HL-60 (cell line): ENCODE results near the gene KRCC1.
A peak's percentile ranks its signal among the peaks of the same experiment; 100 is the strongest.

Source experiments
- DNase-seq, 2 experiments: peaks; one replicate each; pipeline ENCODE4 v3.0.0-alpha.2; 2010 to 2020; ENCODE audit warnings: low read depth in 1 of 2, low spot score in 1 of 2
- H3K27ac ChIP-seq: fragments of 250-450 bp; sonication (Bioruptor Pico); replicated peaks from 2 replicates; pipeline ENCODE4 v1.5.1; 2020; ENCODE audit warnings: mild to moderate bottlenecking, moderate library complexity
- H3K27me3 ChIP-seq: fragments of 250-450 bp; sonication (Bioruptor Pico); 2 replicates; pipeline ENCODE4 v1.5.1; 2021; ENCODE audit warnings: mild to moderate bottlenecking, moderate library complexity; ENCODE audit not compliant: insufficient read depth, poor library complexity, severe bottlenecking
- H3K4me3 ChIP-seq: replicated peaks from 2 replicates; pipeline ENCODE4 v1.5.1; 2011; ENCODE audit warnings: mild to moderate bottlenecking, control low read depth, low read length; ENCODE audit not compliant: insufficient read depth
- CTCF ChIP-seq: IDR thresholded peaks from one replicate; pipeline ENCODE4 v1.5.1; 2011; ENCODE audit warnings: low read length, control low read depth, inconsistent platforms; ENCODE audit not compliant: insufficient read depth
- GABPA ChIP-seq: IDR thresholded peaks from 2 replicates; pipeline ENCODE4 v1.6.1; 2012; ENCODE audit warnings: low read depth
- POLR2AphosphoS5 ChIP-seq: IDR thresholded peaks from 2 replicates; pipeline ENCODE4 v1.6.1; 2012; ENCODE audit warnings: low read depth
- SPI1 ChIP-seq: IDR thresholded peaks from 2 replicates; pipeline ENCODE4 v1.6.1; 2012; ENCODE audit warnings: low read depth, mild to moderate bottlenecking, borderline replicate concordance
- TF ChIP-seq, protein P1 (sequence below): IDR thresholded peaks from 2 replicates; pipeline ENCODE4 v1.6.1; 2012; ENCODE audit warnings: low read depth; ENCODE audit not compliant: insufficient replicate concordance

Gene KRCC1

GRCh38 chr2:88061295-88061694 lies 5.7 kb upstream of the KRCC1 start:
- H3K27ac ChIP-seq, result no peak overlapping the region
- H3K4me3 ChIP-seq, result no peak overlapping the region
- no peak for TF ChIP-seq POLR2AphosphoS5
- no peak for DNase-seq
- H3K27me3 ChIP-seq, result no peaks in the 10 kb centered on the region

DNA sequence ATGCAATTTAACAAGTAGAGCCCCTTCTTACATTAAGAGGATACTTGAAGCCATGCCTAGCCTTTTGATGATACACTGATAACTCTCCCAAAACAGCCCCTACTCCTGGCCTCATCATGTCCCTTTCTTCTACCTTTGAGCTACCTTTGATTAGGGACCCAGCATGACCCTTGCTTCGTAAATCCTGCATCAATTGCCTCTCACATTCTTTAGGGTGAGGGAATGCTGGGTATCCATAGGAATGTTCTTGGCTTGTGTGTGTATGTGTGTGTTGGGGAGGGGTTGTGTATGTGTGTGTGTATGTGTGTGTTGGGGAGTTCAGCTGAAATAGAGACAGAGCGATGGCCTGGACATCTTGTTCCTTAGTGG lies 5.3 kb upstream of the KRCC1 start:
- Histone ChIP-seq H3K4me3 (no peak overlapping the region), H3K27ac (no peak overlapping the region), H3K27me3 (no peaks in the 10 kb centered on the region)
- no peak for TF ChIP-seq GABPA
- TF ChIP-seq CTCF, result no peak
- TF ChIP-seq SPI1, result no peak
- no peak for TF ChIP-seq POLR2AphosphoS5
- TF ChIP-seq, protein P1, sequence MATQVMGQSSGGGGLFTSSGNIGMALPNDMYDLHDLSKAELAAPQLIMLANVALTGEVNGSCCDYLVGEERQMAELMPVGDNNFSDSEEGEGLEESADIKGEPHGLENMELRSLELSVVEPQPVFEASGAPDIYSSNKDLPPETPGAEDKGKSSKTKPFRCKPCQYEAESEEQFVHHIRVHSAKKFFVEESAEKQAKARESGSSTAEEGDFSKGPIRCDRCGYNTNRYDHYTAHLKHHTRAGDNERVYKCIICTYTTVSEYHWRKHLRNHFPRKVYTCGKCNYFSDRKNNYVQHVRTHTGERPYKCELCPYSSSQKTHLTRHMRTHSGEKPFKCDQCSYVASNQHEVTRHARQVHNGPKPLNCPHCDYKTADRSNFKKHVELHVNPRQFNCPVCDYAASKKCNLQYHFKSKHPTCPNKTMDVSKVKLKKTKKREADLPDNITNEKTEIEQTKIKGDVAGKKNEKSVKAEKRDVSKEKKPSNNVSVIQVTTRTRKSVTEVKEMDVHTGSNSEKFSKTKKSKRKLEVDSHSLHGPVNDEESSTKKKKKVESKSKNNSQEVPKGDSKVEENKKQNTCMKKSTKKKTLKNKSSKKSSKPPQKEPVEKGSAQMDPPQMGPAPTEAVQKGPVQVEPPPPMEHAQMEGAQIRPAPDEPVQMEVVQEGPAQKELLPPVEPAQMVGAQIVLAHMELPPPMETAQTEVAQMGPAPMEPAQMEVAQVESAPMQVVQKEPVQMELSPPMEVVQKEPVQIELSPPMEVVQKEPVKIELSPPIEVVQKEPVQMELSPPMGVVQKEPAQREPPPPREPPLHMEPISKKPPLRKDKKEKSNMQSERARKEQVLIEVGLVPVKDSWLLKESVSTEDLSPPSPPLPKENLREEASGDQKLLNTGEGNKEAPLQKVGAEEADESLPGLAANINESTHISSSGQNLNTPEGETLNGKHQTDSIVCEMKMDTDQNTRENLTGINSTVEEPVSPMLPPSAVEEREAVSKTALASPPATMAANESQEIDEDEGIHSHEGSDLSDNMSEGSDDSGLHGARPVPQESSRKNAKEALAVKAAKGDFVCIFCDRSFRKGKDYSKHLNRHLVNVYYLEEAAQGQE, result no peak
- no peak for DNase-seq

- H3K27me3 ChIP-seq, result no peaks in the 10 kb centered on the region
- TF ChIP-seq GABPA (no peak), CTCF (peak; percentile 75)
- TF ChIP-seq, protein P1, result no peak
- H3K27ac ChIP-seq, result no peak overlapping the region
- DNase-seq, result peak; percentile 30 to 49
- H3K4me3 ChIP-seq, result no peak overlapping the region
Observed at GRCh38 chr2:88059979-88060906, 4.7 kb upstream of the KRCC1 start.

DNA sequence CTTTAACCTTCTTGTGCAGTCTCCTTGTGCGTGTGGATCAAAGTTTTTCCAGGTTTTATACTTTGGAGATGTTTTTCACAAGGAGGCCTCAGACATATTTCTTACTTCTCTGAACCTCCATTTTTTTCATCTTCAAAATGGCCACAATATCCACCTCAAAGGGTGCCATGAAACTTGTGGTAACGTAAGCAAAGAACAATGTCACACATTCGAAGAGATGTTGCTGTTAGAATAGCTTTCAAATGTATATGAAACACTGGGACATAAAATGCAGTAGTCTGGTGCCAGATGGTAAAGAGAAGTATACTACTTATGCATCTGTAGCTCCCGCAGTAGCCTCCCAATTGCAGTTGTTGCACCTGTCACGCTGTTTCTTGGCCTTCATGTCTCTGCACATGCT lies 2.6 kb upstream of the KRCC1 start:
- Histone ChIP-seq H3K4me3 (no peak overlapping the region), H3K27ac (no peak overlapping the region), H3K27me3 (no peaks in the 10 kb centered on the region)
- TF ChIP-seq SPI1 (no peak), POLR2AphosphoS5 (no peak), CTCF (no peak), GABPA (no peak)
- TF ChIP-seq, protein P1, result no peak
- no peak for DNase-seq
